Stimulated activated CD8-positive, alpha-beta memory T cell treated with anti-CD3 and anti-CD28 coated beads, Interleukin-15, amount 100 ng/mL, for 24 hours (primary cell): Measurements from ENCODE around the gene SLC6A13.

Experiments used
- DNase-seq: peaks from one replicate; pipeline ENCODE4 v3.0.0-alpha.2; 2020; ENCODE audit warnings: low read depth

SLC6A13 gene

DNA sequence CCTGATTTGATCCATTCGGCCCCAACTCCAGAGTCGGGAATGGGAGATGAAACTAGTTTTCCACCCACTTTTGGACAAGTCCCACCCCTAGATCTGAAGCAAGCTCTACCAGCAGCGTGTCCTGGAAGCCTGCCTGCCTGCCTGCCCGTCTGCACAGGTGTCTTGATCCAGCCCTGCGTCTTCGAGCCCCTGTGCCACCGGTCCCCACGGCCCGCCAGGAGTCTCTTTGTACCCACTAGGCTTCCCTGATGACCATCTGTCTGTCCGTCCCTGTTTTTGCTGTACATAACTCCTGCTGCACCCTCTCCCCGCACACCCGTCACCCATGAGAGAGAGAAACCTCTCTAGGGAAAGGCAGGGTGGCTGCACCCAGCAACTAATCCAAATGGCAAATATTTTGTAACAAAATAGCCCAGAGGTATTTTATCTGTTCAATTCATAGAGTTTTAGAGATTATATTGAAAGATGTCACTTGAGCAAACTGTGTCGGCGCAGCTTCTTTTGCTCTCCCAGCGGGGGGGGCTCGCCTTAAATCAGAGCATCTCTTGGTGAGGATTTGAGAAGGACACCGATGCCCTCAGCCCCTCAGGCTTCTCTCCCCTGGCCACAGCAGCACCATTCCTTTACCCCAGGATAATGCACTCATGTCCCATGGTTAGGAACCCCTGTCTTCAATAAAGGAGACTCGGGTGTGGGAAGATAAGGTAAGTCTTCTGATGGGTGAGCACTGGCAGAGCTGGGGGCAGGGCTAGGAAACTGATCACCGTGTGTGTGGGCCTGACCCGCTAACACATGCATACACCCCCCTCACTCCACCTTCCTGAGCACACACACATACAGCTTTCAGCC is 84.4 kb downstream of the SLC6A13 start:
- DNase-seq, result no peak

DNA sequence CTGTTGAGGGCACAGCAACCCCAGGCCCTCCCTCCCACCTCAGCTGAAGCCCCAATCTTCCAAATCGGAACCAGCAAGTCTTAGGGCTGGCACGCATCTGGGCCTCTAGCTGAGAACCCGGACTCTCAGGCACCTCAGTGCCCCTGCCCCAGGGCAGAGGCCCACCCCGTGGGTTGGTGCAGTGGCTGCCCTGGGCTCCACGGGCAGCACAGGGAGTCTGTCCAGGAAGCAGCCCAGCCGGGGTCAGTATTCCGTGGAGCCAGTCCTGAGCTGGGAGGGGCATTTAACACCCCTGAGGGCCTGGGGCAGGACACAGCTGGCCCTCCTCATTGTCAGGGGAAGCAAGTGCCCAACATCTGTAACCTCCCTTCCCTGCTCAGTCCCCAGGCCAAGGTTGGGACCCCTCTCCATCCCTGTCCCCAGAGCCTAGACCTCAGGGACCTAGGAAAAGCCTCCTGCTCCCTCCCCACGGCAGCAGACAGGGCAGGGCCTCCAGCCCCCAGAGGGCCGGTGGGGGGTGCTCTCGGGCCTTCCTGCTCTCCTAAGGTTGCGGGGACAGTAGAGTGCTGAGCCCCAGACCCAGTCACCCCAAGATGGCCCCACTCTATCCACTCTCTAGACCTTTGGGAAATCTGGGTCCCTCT is 85.2 kb downstream of the SLC6A13 start:
- DNase-seq, result no peak

DNA sequence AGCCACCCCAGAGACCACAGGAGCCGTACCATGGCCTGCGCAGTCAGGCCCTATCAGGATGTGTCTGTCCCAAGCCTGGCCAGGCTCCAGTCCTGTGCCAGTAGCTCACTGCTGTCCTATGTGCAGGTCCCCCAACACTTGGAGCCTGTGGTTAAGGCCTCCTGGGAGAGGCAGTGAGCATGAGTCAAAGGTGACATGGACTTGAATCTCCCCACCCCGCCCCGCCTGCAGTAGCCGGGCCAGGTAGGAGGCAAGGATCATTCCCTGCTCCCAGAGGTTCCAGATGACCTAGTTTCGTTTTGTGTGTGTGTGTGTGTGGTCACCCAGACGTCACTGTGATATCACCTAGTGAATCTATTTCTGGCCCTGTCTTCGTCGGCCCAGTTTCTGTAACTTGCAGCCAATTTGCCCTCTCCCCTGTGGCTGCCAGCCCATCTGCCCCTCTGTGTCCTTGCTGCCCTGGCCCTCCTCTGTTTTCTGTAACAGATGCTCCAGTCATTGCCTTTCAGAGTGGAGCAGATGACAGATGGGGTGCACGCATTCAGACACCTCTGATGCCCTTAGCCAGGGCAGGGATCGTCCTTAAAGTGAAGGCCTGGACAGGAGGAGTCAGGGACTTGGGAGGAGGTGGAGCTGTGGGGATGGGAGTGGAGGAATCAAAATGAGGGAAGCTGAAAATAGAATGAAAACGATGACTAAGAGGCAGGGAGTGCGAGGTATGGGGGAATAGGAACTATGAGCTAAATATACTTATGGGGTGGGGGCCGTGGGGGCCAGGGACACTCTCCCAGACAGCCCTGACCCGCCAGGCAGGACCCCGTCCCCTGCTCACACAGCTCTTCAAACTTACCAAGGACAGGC is 86.1 kb downstream of the SLC6A13 start:
- no peak for DNase-seq

DNA sequence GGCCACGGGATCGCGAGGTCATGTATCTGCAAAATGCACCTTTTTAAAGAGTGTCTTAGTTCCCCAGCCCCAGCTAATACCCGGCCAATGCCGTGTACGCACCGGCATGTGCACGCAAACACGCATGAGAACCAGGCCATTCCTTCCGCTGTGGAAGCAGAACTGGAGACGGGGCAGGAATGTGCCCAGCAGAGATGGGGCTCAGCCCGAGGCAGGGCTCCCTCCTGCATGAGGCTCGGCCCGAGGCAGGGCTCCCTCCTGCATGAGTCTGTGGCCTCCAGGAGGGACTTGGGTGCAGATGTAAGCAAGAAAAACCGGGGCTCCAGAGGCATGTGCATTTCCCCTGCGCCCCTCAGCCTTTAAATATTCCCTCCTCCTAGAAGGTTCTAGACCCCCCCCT is 86.9 kb downstream of the SLC6A13 start:
- DNase-seq, result no peak

DNA sequence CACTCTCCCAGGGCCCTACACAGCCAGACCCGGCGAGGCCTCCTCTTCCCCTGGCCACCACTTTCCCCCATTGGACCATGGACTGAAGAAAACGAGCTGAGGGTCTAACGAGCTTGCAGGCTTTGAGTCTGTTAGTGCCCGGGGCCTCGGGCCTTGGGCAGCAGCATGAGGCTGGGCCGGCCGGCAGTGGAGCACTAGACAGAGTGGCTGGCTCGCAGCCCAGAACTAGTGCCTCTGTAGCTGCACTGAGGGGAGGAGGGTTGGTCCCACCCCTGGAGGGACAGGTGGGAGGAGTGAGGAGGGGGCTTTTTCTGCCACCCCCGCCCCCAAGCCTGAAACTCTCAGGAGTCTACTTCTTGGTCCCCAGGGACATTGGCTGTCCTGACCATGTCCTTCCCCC is 87.4 kb downstream of the SLC6A13 start:
- DNase-seq, result no peak

DNA sequence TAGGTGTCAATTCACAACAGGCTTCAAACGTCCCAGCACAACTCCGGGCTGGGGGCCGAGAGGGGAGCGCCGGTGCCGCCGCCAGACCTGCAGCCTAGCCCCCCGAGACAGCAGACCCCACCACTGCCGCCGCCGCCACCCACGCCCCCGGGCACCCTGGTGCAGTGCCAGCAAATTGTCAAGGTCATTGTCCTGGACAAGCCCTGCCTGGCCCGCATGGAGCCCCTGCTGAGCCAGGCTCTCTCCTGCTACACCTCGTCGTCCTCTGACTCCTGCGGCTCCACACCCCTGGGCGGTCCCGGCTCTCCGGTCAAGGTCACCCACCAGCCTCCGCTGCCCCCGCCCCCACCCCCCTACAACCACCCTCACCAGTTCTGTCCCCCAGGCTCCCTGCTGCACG is 88.0 kb downstream of the SLC6A13 start:
- DNase-seq, result no peak

DNA sequence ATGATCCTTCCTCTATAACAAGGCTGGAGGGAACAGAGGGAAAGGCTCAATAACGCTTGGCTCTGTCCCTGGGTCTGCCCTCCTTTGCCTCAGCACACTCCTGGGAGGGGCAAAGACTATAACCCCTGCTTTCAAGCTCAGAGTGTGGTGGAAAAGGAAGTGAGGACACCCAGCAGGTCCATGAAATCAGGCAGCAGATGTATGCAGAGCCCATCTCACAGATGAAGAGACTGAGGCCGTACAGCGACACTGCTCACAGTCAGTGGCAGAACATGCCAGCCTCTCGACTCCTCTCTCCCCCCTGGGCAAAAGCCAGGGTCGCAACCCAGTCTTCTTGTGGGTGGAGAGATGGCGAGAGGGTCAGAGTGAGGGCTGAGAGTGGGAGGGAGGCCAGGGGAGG is 88.5 kb downstream of the SLC6A13 start:
- DNase-seq, result no peak

DNA sequence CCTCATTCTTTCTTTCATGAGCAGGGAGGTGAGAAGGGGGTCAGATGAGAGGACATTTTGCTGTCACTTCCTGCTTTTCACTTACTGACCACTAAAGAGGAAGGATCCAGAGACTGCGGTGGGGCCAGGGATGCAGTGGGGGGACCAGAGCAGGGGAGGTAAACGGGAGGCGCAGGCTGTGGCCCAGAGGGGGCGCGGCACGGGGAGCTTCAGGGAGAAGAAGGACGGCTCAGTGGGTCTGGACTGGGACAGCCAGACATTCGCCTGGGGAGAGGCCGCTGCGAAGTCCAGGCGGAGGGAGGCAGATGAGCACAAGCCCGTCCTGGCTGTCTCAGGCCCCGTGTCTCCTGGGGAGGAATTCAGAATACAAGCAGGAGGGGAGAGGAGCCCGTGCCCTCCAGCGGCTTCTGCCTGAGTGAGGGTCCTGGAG is 89.9 kb downstream of the SLC6A13 start:
- DNase-seq, result no peak

DNA sequence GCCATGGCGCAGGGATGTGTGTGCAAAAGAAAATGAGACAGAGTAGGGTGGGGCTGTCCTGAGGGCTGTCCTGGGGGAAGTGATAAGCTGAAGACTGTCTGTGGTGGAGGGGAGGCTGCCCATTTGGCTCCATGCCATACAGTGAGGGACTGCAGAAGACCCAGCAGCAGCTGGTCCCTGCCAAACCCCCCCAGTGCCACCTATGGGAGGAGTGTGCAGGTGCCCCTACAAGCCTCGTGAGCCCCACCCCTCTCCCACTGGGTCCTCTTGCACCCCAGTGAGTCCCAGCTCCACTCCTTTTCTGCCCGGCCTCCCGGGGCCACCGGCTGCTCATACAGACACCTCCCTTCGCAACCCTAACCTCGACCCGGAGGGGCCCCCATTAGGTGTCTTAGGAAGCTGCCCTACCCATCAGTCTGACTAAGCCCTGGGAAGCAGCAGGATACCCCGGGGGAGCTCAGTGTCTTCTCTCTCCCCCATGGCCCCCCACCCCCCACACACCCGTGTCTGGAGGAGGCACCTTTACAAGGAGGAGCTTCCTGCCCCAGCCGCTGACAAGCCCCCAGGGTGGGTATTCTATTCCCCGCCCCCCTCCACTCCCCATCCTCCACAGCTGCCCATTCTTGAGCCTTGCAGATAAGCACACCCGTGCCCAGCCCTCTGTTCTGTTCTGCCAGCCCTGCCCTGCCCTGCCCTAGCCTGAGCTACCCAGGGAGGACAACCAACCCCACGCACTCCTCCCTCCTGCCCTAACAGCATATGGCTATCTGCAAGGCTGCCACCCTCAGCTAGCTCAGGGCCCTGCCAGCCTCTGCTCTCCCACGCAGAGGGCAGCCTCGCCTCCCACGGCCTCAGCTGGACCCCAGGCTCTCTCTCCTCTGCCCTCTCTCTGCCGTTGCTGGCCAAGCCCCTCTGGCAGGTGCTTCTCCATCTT is 90.6 kb downstream of the SLC6A13 start:
- DNase-seq, result no peak

DNA sequence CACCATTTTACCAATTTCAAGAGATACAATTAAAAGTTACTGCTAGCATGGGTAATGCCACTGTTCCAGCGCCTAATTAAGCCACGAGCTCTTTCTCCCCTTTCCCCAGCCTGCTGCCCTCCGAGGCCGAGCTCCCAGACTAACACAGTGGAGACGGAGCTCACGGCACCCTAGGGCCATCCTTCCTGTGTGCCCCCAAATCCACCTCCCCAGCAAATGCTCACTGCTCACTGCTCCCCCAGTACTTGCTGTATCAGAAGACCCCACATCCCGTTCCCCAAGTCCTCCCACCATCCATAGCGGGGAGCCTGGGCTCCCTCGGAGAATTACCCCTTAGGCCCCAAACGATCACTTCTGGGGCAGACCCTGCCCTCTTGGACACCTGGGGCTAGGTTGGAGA is 91.4 kb downstream of the SLC6A13 start:
- DNase-seq, result no peak
